Cardiac fibroblast (primary cell): ENCODE data around the gene HIPK2.

ENCODE experiments used
- DNase-seq, 2 donors: peaks; one replicate each; pipeline versions ENCODE4 v3.0.0 to v3.0.0-alpha.2; 2010; ENCODE audit warnings: low read depth in 2 of 2
- H3K4me3 ChIP-seq, 2 donors: replicated peaks in 1 of 2; 1 replicate in 1 of 2; 2 replicates in 1 of 2; pipeline ENCODE4 v1.5.1; 2011; ENCODE audit warnings: low read depth in 2 of 2, low read length in 2 of 2, mild to moderate bottlenecking in 2 of 2, moderate library complexity in 1 of 2
- TF ChIP-seq, protein P1 (sequence below): IDR thresholded peaks from one replicate; pipeline ENCODE4 v1.5.1; 2011; ENCODE audit warnings: low read depth, mild to moderate bottlenecking, low read length, inconsistent platforms

HIPK2 gene

DNA sequence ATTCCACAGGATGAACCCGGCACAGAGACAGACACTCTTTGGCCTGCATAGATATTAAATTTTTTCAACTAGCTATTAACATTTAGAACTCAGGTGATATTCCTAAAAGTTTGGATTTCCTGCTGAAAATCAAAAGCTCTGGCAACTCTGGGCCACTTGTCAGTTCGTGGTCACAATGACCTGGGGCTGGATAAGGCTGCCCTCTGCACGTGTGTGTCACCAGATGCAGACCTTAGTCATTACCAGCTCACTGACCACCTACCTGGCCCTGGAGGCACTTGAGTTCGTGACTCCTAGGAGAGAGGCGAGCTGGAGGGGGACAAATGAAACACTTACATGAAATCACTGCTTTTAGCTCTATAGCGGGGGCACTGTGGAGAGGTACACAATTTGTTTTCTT, 126.5 kb downstream of the HIPK2 start:
- TF ChIP-seq, protein P1, sequence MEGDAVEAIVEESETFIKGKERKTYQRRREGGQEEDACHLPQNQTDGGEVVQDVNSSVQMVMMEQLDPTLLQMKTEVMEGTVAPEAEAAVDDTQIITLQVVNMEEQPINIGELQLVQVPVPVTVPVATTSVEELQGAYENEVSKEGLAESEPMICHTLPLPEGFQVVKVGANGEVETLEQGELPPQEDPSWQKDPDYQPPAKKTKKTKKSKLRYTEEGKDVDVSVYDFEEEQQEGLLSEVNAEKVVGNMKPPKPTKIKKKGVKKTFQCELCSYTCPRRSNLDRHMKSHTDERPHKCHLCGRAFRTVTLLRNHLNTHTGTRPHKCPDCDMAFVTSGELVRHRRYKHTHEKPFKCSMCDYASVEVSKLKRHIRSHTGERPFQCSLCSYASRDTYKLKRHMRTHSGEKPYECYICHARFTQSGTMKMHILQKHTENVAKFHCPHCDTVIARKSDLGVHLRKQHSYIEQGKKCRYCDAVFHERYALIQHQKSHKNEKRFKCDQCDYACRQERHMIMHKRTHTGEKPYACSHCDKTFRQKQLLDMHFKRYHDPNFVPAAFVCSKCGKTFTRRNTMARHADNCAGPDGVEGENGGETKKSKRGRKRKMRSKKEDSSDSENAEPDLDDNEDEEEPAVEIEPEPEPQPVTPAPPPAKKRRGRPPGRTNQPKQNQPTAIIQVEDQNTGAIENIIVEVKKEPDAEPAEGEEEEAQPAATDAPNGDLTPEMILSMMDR = no peak
- no peak overlapping the region for H3K4me3 ChIP-seq
- DNase-seq = peak in 1 of 2 donors; percentile 21

- no peak for DNase-seq
- TF ChIP-seq, protein P1 = no peak
- no peak overlapping the region for H3K4me3 ChIP-seq
Measured at GRCh38 chr7:139650429-139651100, 127.2 kb downstream of the HIPK2 start.

DNA sequence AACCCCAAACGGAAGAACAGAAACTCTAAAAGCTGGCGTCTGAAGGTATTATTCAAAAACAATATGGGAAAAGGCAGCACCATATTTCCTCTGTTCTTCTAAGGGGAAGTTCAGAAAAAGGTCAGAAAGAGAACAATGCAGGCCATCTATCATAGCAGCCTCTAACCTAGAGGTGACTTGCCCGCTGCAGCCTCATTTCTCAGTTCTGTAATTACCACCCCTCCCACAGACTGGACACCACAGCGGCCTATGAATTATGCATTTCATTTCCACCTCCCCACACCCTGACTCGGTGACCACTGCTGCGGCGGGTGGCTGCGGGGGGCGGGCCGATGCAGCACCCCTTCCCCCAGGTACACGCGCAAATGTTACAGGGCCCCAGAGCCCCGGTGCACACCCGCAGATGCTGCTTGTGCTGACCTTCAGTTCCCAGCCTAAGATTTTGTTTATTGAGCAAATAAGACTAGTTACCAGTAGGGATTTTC, 128.8 kb downstream of the HIPK2 start:
- TF ChIP-seq, protein P1 = no peak
- no peak overlapping the region for H3K4me3 ChIP-seq
- DNase-seq = no peak

DNA sequence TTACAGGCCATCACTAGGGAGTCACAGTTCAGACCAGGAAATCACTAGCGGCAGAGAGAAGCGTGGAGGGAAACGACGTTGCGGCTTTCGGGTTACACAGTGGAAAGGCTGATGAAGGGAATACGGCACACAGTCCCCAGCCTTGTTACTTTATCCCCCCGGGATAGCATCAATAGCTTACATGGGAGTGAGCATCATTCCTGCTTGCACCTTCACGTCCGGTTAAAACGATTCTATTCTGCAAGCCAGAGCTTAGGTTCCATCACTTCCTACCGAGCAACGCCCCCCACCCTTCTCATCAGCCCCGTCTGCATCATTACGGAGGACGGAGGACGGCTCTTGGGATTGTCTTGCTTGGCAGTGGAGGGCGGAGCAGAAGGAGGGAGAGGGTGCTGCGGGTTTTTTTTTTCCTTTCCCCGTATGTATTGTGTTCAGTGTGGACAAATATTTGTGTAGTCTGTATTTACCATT, 129.4 kb downstream of the HIPK2 start:
- TF ChIP-seq, protein P1 = no peak
- H3K4me3 ChIP-seq = no peak overlapping the region
- no peak for DNase-seq

DNA sequence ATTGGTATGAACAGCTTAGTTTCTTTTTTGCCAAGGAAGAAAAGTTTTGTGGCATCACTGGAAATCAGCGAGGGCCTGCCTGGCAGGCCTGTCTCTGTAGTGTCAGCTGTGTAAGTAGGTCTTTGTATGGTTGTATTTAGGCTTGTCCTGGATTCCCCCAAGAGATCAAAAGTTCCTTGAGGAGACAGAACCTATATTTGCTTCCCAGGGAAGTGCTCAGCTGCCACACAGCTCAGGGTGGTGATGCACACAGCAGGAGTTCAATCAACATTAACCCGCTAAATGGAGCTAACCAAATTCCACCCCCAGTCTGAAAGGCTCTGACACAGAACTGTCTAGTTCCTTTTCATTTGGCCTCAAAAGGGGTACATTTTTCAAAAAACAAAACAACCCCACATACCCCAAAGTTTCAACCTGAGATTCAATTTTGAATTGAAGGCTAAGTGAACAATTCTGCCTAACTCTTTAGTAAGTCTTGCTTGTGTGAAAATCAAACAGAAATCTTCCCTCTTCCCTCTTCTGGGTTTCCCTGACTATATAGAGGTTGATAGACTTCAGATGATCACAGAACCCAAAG, 129.9 kb downstream of the HIPK2 start:
- peak in 1 of 2 donors; percentile 31 for DNase-seq
- H3K4me3 ChIP-seq = no peak overlapping the region
- TF ChIP-seq, protein P1 = no peak

- DNase-seq = peak in 1 of 2 donors; percentile 22
- H3K4me3 ChIP-seq = no peak overlapping the region
- TF ChIP-seq, protein P1 = no peak
Measured at GRCh38 chr7:139647085-139647484, 130.7 kb downstream of the HIPK2 start.

DNA sequence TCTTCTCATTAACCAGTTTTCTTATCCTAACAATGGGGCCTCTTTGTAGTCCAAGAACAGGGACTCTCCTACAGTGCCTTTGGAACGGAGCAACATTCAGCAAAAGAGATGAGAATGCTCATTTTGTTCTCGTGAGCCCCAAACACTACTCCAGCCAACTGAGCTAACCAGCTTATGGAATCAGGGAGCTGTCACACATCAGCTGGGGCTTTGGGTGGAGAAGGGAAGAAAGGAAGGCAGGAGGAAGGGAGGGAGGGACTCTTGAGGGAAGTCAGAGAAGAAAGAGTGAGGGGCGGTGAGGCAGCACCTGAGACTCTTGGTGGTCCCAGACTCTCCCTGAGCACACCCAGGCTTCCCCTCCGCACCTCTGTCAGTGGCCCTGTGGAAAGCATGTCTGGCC, 131.2 kb downstream of the HIPK2 start:
- TF ChIP-seq, protein P1 = no peak
- no peak for DNase-seq

More for the DNA sequence above, 131.2 kb downstream of the HIPK2 start:
- H3K4me3 ChIP-seq = no peak overlapping the region
